ENCODE measurements around the gene EXOSC2. TPM values are rescaled to one million over a fixed set of nuclear protein-coding genes. Genes with fewer than 3 reads are reported as not detected.

EXOSC2 gene
- 70.8 and 84.0 TPM in 2 replicates for total RNA-seq (2014; rRNA removed; shearing (Covaris generic))

GRCh38 chr9:130693426-130694191, at the start of gene EXOSC2:
Gene EXOSC2, plus strand, starts transcription at chr9:130693780. Its CDS starts 12 bp downstream, at chr9:130693792.

GRCh38 chr9:130664251-130665028, 29.1 kb upstream of the EXOSC2 start, which contains the start of gene PRDM12:
Gene PRDM12, plus strand, starts transcription at chr9:130664594. Its CDS starts 60 bp downstream, at chr9:130664654.

Small RNAs within 50 kb of the gene (small RNA-seq; reads per million reads assigned to genes)
- gene AL359092.1: not detected

Other genes with a start within 250 kb of the EXOSC2 start
- 8.7 and 9.4 TPM in 2 replicates for gene ASS1, start 248.8 kb upstream of the EXOSC2 start, total RNA-seq (2014; rRNA removed; shearing (Covaris generic))
- gene FUBP3, start 114.2 kb upstream of the EXOSC2 start, total RNA-seq (2014; rRNA removed; shearing (Covaris generic)): 97.1 and 105 TPM in 2 replicates
- gene PRDM12, start 29.2 kb upstream of the EXOSC2 start, total RNA-seq (2014; rRNA removed; shearing (Covaris generic)): 0.08 and 0.11 TPM in 2 replicates
- gene ABL1, start 141.5 kb downstream of the EXOSC2 start, total RNA-seq (2014; rRNA removed; shearing (Covaris generic)): 30.1 and 30.9 TPM in 2 replicates
- not detected in 2 replicates for gene QRFP, start 203.0 kb downstream of the EXOSC2 start, total RNA-seq (2014; rRNA removed; shearing (Covaris generic))
- 1.1 and 6.1 TPM in 2 replicates for gene FIBCD1, start 245.5 kb downstream of the EXOSC2 start, total RNA-seq (2014; rRNA removed; shearing (Covaris generic))